HTR-8/SVneo (cell line): Measurements from ENCODE around the gene BNIP5.

ENCODE experiments used
- DNase-seq: peaks from one replicate; pipeline ENCODE4 v3.0.0; 2011; ENCODE audit warnings: low spot score, mixed read lengths; ENCODE audit not compliant: insufficient read length
- FAIRE-seq: peaks from 2 replicates; lab custom pipeline; 2011; peaks lifted over from hg19 to GRCh38; lab: Jason Lieb, UNC

The BNIP5 gene

DNA sequence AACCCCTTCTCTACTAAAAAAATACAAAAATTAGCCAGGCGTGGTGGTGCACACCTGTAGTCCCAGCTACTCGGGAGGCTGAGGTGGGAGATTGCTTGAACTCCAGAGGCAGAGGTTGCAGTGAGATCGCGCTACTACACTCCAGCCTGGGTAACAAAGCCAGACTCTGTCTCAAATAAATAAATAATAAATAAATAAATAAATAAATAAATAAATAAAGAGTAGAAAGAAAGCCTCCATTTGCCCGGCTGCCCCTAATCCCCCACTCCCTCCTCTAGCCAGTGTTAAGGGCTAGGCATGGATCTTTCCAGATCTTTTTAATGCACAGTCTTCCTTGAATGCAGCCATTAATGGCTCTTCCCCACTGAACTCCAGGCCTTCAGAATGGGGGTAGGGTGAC, 63.6 kb downstream of the BNIP5 start:
- FAIRE-seq (no peak), DNase-seq (no peak)

DNA sequence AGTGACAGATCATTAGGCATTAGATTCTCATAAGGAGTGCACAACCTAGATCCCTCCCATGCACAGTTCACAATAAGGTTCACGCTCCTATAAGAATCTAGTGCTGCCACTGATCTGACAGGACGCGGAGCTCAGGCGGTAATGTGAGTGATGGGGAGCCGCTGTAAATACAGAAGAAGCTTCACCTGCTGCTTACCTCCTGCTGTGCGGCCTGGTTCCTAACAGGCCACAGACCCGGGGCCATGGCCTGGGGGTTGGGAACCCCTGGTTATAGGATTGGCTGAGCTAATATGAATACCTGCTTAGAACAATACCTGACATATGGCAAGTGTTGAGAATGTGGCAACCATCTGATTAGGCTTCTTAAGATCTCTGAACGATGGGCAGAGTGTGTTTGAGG, 64.5 kb downstream of the BNIP5 start:
- FAIRE-seq, result no peak
- DNase-seq, result no peak

DNA sequence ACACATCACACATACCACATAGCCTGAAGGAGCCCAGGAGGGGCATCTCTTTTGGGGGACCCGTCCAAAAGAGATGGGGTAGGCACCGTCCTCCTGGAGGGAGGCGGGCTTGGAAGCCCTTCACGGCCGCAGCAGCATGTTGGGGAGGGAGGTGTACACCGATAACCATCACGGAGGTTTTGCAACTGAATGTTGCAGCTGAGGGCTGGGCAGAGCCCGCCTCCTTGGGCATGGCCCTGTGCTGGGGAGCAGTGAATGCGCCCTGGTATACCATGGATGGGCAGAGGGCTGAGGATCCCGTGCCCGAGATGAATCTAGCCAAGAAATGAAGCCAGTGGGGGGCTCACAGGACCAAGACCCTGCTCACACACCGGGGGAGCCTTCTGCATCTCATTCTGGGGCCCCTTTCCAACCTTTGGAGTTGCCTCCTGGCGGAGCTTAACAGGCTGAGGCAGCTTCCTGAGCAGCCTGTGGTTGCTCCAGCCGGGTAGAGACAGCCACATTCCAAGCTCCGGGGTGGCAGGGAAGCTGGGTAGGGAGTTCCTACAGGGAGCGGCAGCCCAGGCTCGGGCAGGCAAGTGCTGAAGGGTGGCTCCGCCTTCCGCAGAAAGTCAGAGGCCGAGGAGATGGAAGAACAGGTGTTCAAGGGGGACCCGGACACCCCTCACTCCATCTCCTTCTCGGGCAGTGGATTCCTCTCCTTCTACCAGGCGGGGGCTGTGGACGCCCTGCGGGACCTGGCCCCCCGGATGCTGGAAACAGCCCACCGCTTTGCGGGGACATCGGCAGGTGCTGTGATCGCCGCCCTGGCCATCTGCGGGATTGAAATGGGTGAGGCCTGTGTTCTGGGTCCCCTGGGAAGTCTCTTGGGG, 66.6 kb downstream of the BNIP5 start, which contains the start of gene PNPLA1:
TSS of gene PNPLA1 (plus strand) at position 227 of the 872 bp plus-strand sequence. CDS start at position 627, 400 bp downstream.
- no peak for DNase-seq
- FAIRE-seq, result no peak

DNA sequence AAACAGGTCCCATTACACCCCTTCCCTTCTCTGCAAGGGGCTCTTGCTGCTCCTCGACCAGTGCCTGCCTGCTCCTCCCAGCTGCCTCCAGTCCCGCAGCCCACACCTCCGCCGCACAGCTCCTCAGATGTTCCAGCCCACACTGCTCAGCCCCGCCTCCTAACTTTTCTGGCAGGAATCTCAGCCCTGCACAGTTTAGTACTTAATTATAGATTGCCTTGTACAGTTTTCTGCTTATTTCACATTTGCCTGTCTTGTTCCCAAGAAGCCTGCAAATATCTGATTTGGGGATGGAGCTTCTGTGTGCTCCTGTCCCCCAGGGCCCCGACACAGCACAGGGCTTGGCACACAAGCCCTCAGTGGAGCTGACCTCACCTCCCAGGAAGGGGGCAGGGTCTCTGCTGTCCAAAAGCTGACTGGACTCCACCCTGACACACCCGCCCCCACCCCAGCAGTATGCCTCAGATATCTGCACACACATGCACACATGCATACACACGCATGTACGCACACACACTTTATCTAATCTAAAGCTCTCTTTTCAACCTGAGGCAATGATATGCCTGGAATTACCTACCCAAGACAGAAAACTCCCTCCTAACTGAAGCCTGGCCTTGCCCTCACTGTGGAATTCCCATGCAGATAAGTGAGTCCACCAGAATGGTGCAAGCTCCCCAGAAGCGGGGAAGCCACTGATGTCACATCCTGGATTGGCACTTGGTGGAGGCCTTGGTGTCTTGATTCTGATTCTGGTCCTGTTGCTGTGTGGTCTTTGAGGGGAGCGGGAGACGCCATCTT, 68.0 kb downstream of the BNIP5 start:
- FAIRE-seq, result no peak
- no peak for DNase-seq

DNA sequence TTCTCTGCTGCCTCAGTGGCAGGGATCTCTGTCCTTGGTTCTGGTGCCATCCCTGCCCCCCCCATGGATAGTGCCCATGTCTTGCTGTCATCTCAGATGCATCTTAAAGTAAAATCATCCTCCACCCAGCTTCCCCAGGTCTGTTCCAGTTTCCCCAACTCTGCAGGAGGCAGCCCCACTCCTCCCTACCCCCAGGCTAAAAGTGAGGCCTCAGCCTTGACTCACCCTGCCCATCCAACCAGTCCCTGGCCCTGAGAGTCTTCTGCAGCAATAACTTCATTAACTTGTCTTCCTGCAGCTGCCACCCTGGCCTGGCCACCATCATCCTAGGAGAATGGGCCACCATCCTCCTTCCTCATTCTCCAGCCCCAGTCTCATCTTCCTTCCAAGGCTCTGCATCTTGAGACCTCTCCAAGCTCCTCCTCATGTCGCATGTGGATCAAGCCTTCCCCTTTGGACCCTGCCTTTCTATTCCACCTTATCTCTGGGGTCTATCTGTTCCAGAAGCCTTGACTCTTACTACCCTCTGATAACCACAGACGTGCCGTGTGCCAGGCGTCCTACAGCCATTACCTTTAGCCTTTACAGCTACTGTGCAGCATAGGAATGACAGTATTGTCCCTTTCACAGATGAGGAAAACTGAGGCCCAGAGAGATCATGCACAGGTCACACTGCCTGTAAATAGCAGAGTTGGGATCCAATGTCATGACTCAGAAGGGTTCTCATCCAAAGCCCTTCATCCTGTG, 68.8 kb downstream of the BNIP5 start:
- FAIRE-seq (no peak), DNase-seq (no peak)

DNA sequence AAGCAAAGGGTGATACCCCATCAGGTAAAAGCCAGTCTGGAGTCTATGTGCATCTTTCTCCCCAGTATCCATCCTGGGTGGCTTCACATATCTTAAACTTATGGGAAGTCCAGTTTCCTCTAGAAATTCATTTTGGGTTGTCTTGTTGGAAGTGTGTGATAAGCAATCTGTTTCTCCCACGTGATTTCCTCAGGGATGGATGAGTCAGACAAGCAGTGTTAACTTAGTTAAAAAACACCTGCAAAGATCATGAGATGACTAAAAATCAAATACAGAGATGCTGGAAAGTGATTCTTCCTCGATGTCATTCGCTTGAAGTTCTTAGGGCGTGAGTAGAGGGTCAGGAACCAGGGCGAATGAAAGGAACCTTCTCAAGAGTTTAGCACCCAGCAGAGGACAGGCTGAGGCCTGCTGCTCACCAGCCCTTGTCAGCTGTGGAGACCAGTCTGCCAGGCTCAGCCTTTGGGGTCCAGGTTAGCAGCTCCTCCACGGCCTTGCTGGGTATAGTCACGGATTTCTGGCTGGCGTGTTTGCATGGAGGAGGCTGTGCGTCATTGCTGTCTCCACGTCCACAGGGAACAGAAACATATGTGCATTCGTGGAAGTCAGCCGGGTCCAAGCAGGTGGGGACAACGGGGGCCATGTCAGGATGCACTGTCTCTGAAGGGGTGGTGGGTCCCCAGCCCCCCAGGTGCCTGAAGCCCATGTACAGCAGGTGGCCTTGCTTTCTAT, 69.6 kb downstream of the BNIP5 start:
- FAIRE-seq (no peak), DNase-seq (no peak)
